Measurements from ENCODE around the gene ARFRP1. TPM values are rescaled to one million over a fixed set of nuclear protein-coding genes. Genes with fewer than 3 reads are reported as not detected.

ARFRP1 gene
- total and polyA plus RNA-seq, 2 of the 13 experiments (the other 11 are each of a cell fraction or from before 2014, with no cell fraction given) = 32.0 to 51.1 TPM

DNA sequence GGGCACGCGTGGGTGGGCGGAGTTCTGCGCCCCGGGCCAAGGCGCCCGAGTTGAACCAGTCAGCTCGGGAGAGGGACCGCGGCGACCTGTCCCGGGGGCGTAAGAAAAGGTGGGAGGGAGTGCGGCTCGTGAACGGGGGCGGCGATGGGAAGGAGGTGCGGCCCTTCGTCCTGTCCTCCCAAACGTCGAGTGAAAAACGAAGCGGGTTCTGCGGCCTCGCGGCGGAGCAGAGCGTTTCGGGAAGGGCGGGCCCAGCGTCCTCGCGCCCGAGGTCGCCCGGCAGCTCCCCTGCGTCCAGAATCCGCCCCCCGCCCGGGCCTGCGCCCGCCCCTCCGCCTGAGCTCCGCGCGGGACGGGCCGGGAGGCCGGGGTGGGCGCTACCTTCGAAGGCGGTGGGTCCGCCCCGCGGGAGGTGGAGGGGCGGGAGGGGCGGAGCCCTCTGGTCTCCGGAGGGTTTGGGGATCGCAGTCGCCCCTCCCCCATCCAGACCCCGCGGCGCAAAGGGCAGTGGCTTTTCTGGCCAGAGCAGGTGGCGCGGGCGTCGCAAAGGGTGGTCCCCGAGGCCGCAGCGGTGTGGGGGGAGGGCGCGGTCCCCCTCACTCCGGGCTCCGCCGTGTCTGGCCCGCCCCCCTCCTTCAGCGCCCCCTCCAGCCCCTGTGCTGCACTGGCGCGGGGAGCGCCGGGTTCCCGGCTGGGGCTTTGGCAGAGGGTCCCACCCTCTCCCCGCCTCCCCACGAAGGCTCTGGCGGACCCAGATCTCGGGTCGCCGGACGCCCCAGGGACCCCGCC is 55.4 kb downstream of the ARFRP1 start (continued):
- TF ChIP-seq, protein P1, sequence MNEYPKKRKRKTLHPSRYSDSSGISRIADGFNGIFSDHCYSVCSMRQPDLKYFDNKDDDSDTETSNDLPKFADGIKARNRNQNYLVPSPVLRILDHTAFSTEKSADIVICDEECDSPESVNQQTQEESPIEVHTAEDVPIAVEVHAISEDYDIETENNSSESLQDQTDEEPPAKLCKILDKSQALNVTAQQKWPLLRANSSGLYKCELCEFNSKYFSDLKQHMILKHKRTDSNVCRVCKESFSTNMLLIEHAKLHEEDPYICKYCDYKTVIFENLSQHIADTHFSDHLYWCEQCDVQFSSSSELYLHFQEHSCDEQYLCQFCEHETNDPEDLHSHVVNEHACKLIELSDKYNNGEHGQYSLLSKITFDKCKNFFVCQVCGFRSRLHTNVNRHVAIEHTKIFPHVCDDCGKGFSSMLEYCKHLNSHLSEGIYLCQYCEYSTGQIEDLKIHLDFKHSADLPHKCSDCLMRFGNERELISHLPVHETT (CRISPR knock-in tag; conservative IDR thresholded peaks at IDR 0.05) = peak; percentile 33; the same call in 1 of the 2 replicates
- 0 out of 2 replicates have a peak, but pooled peaks have one; percentile 72 for TF ChIP-seq SSRP1 (CRISPR knock-in tag; IDR thresholded peaks at IDR 0.05)
- no peak for TF ChIP-seq NFRKB (IDR thresholded peaks at IDR 0.05)
- no peak for TF ChIP-seq TCF12 (IDR thresholded peaks at IDR 0.05)
- TF ChIP-seq TCF12 (CRISPR knock-in tag; IDR thresholded peaks at IDR 0.05) = no peak
- no peak for TF ChIP-seq ZBTB42 (CRISPR knock-in tag; IDR thresholded peaks at IDR 0.05)
- TF ChIP-seq ZNF232 (CRISPR knock-in tag; IDR thresholded peaks at IDR 0.05; ENCODE audit: borderline replicate concordance) = peak; percentile 51; the same call in 1 of the 2 replicates
- TF ChIP-seq, protein P2, sequence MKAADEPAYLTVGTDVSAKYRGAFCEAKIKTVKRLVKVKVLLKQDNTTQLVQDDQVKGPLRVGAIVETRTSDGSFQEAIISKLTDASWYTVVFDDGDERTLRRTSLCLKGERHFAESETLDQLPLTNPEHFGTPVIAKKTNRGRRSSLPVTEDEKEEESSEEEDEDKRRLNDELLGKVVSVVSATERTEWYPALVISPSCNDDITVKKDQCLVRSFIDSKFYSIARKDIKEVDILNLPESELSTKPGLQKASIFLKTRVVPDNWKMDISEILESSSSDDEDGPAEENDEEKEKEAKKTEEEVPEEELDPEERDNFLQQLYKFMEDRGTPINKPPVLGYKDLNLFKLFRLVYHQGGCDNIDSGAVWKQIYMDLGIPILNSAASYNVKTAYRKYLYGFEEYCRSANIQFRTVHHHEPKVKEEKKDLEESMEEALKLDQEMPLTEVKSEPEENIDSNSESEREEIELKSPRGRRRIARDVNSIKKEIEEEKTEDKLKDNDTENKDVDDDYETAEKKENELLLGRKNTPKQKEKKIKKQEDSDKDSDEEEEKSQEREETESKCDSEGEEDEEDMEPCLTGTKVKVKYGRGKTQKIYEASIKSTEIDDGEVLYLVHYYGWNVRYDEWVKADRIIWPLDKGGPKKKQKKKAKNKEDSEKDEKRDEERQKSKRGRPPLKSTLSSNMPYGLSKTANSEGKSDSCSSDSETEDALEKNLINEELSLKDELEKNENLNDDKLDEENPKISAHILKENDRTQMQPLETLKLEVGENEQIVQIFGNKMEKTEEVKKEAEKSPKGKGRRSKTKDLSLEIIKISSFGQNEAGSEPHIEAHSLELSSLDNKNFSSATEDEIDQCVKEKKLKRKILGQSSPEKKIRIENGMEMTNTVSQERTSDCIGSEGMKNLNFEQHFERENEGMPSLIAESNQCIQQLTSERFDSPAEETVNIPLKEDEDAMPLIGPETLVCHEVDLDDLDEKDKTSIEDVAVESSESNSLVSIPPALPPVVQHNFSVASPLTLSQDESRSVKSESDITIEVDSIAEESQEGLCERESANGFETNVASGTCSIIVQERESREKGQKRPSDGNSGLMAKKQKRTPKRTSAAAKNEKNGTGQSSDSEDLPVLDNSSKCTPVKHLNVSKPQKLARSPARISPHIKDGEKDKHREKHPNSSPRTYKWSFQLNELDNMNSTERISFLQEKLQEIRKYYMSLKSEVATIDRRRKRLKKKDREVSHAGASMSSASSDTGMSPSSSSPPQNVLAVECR (CRISPR knock-in tag; IDR thresholded peaks at IDR 0.05; ENCODE audit: borderline replicate concordance) = peak; percentile 43
- TF ChIP-seq, protein P3, sequence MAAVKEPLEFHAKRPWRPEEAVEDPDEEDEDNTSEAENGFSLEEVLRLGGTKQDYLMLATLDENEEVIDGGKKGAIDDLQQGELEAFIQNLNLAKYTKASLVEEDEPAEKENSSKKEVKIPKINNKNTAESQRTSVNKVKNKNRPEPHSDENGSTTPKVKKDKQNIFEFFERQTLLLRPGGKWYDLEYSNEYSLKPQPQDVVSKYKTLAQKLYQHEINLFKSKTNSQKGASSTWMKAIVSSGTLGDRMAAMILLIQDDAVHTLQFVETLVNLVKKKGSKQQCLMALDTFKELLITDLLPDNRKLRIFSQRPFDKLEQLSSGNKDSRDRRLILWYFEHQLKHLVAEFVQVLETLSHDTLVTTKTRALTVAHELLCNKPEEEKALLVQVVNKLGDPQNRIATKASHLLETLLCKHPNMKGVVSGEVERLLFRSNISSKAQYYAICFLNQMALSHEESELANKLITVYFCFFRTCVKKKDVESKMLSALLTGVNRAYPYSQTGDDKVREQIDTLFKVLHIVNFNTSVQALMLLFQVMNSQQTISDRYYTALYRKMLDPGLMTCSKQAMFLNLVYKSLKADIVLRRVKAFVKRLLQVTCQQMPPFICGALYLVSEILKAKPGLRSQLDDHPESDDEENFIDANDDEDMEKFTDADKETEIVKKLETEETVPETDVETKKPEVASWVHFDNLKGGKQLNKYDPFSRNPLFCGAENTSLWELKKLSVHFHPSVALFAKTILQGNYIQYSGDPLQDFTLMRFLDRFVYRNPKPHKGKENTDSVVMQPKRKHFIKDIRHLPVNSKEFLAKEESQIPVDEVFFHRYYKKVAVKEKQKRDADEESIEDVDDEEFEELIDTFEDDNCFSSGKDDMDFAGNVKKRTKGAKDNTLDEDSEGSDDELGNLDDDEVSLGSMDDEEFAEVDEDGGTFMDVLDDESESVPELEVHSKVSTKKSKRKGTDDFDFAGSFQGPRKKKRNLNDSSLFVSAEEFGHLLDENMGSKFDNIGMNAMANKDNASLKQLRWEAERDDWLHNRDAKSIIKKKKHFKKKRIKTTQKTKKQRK (IDR thresholded peaks at IDR 0.05; ENCODE audit: low read length) = no peak
- no peak for TF ChIP-seq NFKBIZ (CRISPR knock-in tag; IDR thresholded peaks at IDR 0.05)
- TF ChIP-seq, protein P4, sequence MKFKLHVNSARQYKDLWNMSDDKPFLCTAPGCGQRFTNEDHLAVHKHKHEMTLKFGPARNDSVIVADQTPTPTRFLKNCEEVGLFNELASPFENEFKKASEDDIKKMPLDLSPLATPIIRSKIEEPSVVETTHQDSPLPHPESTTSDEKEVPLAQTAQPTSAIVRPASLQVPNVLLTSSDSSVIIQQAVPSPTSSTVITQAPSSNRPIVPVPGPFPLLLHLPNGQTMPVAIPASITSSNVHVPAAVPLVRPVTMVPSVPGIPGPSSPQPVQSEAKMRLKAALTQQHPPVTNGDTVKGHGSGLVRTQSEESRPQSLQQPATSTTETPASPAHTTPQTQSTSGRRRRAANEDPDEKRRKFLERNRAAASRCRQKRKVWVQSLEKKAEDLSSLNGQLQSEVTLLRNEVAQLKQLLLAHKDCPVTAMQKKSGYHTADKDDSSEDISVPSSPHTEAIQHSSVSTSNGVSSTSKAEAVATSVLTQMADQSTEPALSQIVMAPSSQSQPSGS (CRISPR knock-in tag; IDR thresholded peaks at IDR 0.05) = no peak
- peak; percentile 62; the same call in 1 of the 2 replicates for TF ChIP-seq ZNF451 (CRISPR knock-in tag; IDR thresholded peaks at IDR 0.05)
- TF ChIP-seq, protein P5, sequence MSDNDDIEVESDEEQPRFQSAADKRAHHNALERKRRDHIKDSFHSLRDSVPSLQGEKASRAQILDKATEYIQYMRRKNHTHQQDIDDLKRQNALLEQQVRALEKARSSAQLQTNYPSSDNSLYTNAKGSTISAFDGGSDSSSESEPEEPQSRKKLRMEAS (IDR thresholded peaks at IDR 0.05) = peak; percentile 84; the same call in 1 of the 2 replicates
- TF ChIP-seq ZNF530 (CRISPR knock-in tag; IDR thresholded peaks at IDR 0.05; ENCODE audit: low read depth) = no peak
- 0 out of 2 replicates have a peak, but pooled peaks have one; percentile 6 for TF ChIP-seq ZNF629 (CRISPR knock-in tag; conservative IDR thresholded peaks at IDR 0.05)
- TF ChIP-seq PHB2 (IDR thresholded peaks at IDR 0.05; ENCODE audit: partially characterized antibody) = no peak
- no peak for TF ChIP-seq DPF2 (CRISPR knock-in tag; IDR thresholded peaks at IDR 0.05; ENCODE audit: borderline replicate concordance, low read depth)
- TF ChIP-seq, protein P6, sequence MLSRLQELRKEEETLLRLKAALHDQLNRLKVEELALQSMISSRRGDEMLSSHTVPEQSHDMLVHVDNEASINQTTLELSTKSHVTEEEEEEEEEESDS (CRISPR knock-in tag; IDR thresholded peaks at IDR 0.05; ENCODE audit: borderline replicate concordance) = no peak
